IMR-90 (cell line): ENCODE measurements around the gene FAM186B. TPM values are rescaled to one million over a fixed set of nuclear protein-coding genes. Genes with fewer than 3 reads are reported as not detected.

Experiments
- ATAC-seq: fragments of 200-7000 bp; cut with Tn5 transposase; 2 replicates; pipeline ENCODE4 v1.9.1; 2020; ENCODE audit warnings: low read depth, mild to moderate bottlenecking, moderate library complexity
- BruUV-seq: library from RNA; stranded (reverse); fragments of 400-500 nt; replicated peaks from 2 replicates; lab custom pipeline; 2021; lab: Mats Ljungman, UMichigan
- CTCF ChIA-PET: fragments of 300-600 bp; formaldehyde crosslinking; extraction: SDS; loops from one replicate; lab custom pipeline; 2021; ENCODE audit warnings: antibody characterized with exemption; lab: Yijun Ruan, JAX
- POLR2A ChIA-PET: fragments of 300-600 bp; sonication (Branson Sonifier 250); formaldehyde crosslinking; loops from one replicate; lab custom pipeline; 2022; ENCODE audit warnings: antibody characterized with exemption; ENCODE audit not compliant: unreplicated experiment; lab: Charles Lee
- DNase-seq: peaks from one replicate; pipeline ENCODE4 v3.0.0; 2013
- H2AFZ ChIP-seq: replicated peaks from 2 replicates; pipeline ENCODE3; 2013; ENCODE audit warnings: low read length, mild to moderate bottlenecking; ENCODE audit not compliant: poor library complexity
- H2AK5ac ChIP-seq: 2 replicates; pipeline ENCODE4 v1.6.1; 2013; ENCODE audit warnings: low read depth, low read length, inconsistent platforms
- H2AK9ac ChIP-seq: replicated peaks from 2 replicates; pipeline ENCODE3; 2013; ENCODE audit warnings: mild to moderate bottlenecking, low read depth, low read length, moderate library complexity; ENCODE audit not compliant: poor library complexity
- H2BK120ac ChIP-seq: 2 replicates; pipeline ENCODE4 v1.6.1; 2013; ENCODE audit warnings: low read depth, low read length, inconsistent platforms
- H2BK15ac ChIP-seq: 3 replicates; pipeline ENCODE4 v1.6.1; 2013; ENCODE audit warnings: low read depth, low read length, inconsistent platforms
- H2BK20ac ChIP-seq: 2 replicates; pipeline ENCODE4 v1.6.1; 2013; ENCODE audit warnings: low read depth, mild to moderate bottlenecking, inconsistent platforms, low read length, moderate library complexity
- H2BK5ac ChIP-seq: 2 replicates; pipeline ENCODE4 v1.6.1; 2013; ENCODE audit warnings: mild to moderate bottlenecking, low read depth, low read length, inconsistent platforms; ENCODE audit not compliant: poor library complexity, severe bottlenecking
- H3K14ac ChIP-seq: replicated peaks from 2 replicates; pipeline ENCODE4 v1.6.1; 2013; ENCODE audit warnings: low read depth, low read length, inconsistent platforms
- H3K18ac ChIP-seq: 2 replicates; pipeline ENCODE4 v1.6.1; 2013; ENCODE audit warnings: low read depth, low read length, control low read depth
- H3K23ac ChIP-seq: 2 replicates; pipeline ENCODE4 v1.6.1; 2013; ENCODE audit warnings: low read depth, low read length, inconsistent platforms
- H3K27ac ChIP-seq: 2 replicates; pipeline ENCODE4 v1.5.1; 2013; ENCODE audit warnings: mild to moderate bottlenecking, control low read depth, low read length; ENCODE audit not compliant: insufficient read depth
- H3K27me3 ChIP-seq: 2 replicates; pipeline ENCODE4 v1.6.1; 2013; ENCODE audit warnings: low read length; ENCODE audit not compliant: control insufficient read depth, insufficient read depth
- H3K36me3 ChIP-seq: 2 replicates; pipeline ENCODE4 v1.6.1; 2013; ENCODE audit warnings: low read length, mixed read lengths; ENCODE audit not compliant: control insufficient read depth, insufficient read depth
- H3K4ac ChIP-seq: 2 replicates; pipeline ENCODE4 v1.6.1; 2013; ENCODE audit warnings: low read depth, low read length, inconsistent platforms
- H3K4me1 ChIP-seq: 2 replicates; pipeline ENCODE4 v1.6.1; 2013; ENCODE audit warnings: low read length, mixed read lengths; ENCODE audit not compliant: control insufficient read depth, insufficient read depth
- H3K4me2 ChIP-seq: 2 replicates; pipeline ENCODE4 v1.6.1; 2013; ENCODE audit warnings: low read depth, mild to moderate bottlenecking, control low read depth, low read length, moderate library complexity
- H3K4me3 ChIP-seq: 2 replicates; pipeline ENCODE4 v1.5.1; 2013; ENCODE audit warnings: low read depth, mild to moderate bottlenecking, control low read depth, low read length, moderate library complexity; ENCODE audit not compliant: insufficient read depth
- H3K56ac ChIP-seq: 2 replicates; pipeline ENCODE4 v1.6.1; 2013; ENCODE audit warnings: low read length, inconsistent platforms; ENCODE audit not compliant: insufficient read depth; ENCODE audit errors: extremely low read depth
- H3K79me1 ChIP-seq, 2 experiments: 2 replicates each; pipeline ENCODE4 v1.6.1; 2013; ENCODE audit warnings: low read length in 2 of 2, inconsistent platforms in 1 of 2, low read depth in 1 of 2
- H3K9ac ChIP-seq: 2 replicates; pipeline ENCODE4 v1.6.1; 2013; ENCODE audit warnings: low read depth, low read length, control low read depth
- H3K9me1 ChIP-seq: 2 replicates; pipeline ENCODE4 v1.6.1; 2013; ENCODE audit warnings: low read length, inconsistent platforms; ENCODE audit not compliant: insufficient read depth
- H3K9me3 ChIP-seq: 2 replicates; pipeline ENCODE4 v1.6.1; 2013; ENCODE audit warnings: low read length; ENCODE audit not compliant: control insufficient read depth, insufficient read depth
- H4K20me1 ChIP-seq: 2 replicates; pipeline ENCODE4 v1.6.1; 2013; ENCODE audit warnings: low read length, inconsistent platforms; ENCODE audit not compliant: insufficient read depth
- H4K5ac ChIP-seq: 2 replicates; pipeline ENCODE4 v1.6.1; 2013; ENCODE audit warnings: mild to moderate bottlenecking, low read depth, low read length, control low read depth
- H4K8ac ChIP-seq, 2 experiments: 2 replicates each; pipeline ENCODE4 v1.6.1; 2013; ENCODE audit warnings: low read depth in 2 of 2, low read length in 2 of 2, control low read depth in 1 of 2, inconsistent platforms in 1 of 2
- H4K91ac ChIP-seq: 2 replicates; pipeline ENCODE4 v1.6.1; 2013; ENCODE audit warnings: low read depth, low read length, inconsistent platforms; ENCODE audit not compliant: insufficient read depth
- BHLHE40 ChIP-seq: fragments of 150-350 bp; IDR thresholded peaks from 2 replicates; pipeline ENCODE4 v1.6.1; 2016; ENCODE audit warnings: mild to moderate bottlenecking, low read depth, low read length
- CEBPB ChIP-seq: IDR thresholded peaks from 2 replicates; pipeline ENCODE4 v1.6.1; 2012; ENCODE audit warnings: low read depth, low read length, improper control_type of control experiment
- CHD1 ChIP-seq: IDR thresholded peaks from 2 replicates; pipeline ENCODE4 v1.6.1; 2012; ENCODE audit warnings: low read depth, low read length, improper control_type of control experiment
- FOS ChIP-seq: fragments of 150-350 bp; IDR thresholded peaks from 2 replicates; pipeline ENCODE4 v1.6.1; 2016; ENCODE audit warnings: low read depth, low read length
- MAFK ChIP-seq: IDR thresholded peaks from 2 replicates; pipeline ENCODE4 v1.6.1; 2012; ENCODE audit warnings: low read depth, low read length, improper control_type of control experiment
- MAZ ChIP-seq: IDR thresholded peaks from 2 replicates; pipeline ENCODE4 v1.6.1; 2012; ENCODE audit warnings: low read depth, mild to moderate bottlenecking, low read length, improper control_type of control experiment, moderate library complexity, borderline replicate concordance
- MXI1 ChIP-seq: IDR thresholded peaks from 2 replicates; pipeline ENCODE4 v1.6.1; 2012; ENCODE audit warnings: low read depth, mild to moderate bottlenecking, low read length, moderate library complexity, borderline replicate concordance
- NFE2L2 ChIP-seq: fragments of 150-350 bp; IDR thresholded peaks from 2 replicates; pipeline ENCODE4 v1.6.1; 2016; ENCODE audit warnings: low read depth, mild to moderate bottlenecking, low read length
- POLR2A ChIP-seq: IDR thresholded peaks from 2 replicates; pipeline ENCODE4 v1.6.1; 2012; ENCODE audit warnings: mild to moderate bottlenecking, low read depth, low read length
- RAD21 ChIP-seq: IDR thresholded peaks from 2 replicates; pipeline ENCODE4 v1.6.1; 2012; ENCODE audit warnings: low read length, improper control_type of control experiment
- RFX5 ChIP-seq: IDR thresholded peaks from 2 replicates; pipeline ENCODE4 v1.8.0; 2012; ENCODE audit warnings: low read depth, mild to moderate bottlenecking, low read length, moderate library complexity
- SMC3 ChIP-seq: fragments of 150-350 bp; IDR thresholded peaks from 2 replicates; pipeline ENCODE4 v1.6.1; 2016; ENCODE audit warnings: low read depth, mild to moderate bottlenecking, antibody characterized with exemption, low read length, moderate library complexity
- WGBS, 2 experiments: methylation state at CpG; one replicate each; pipeline versions ENCODE4 v1.1.5 to v1.1.7; 2013; ENCODE audit warnings: missing lambda C conversion rate in 2 of 2; ENCODE audit not compliant: insufficient read length in 1 of 2; ENCODE audit errors: extremely low coverage in 2 of 2; 5-methylcytosine and 5-hydroxymethylcytosine counted together
- dilution Hi-C: fragments of 300-500 bp; cut with HindIII; formaldehyde crosslinking; loops from one replicate; pipeline ENCODE4 v1.14.3; 2018; ENCODE audit warnings: low sequenced_read_pairs; ENCODE audit not compliant: unreplicated experiment
- in situ Hi-C: fragments of 300-500 bp; cut with MboI; formaldehyde crosslinking; loops from 3 replicates; pipeline ENCODE4 v1.14.3; 2019; ENCODE audit warnings: low sequenced_read_pairs, inconsistent platforms, mixed read lengths
- intact Hi-C: fragments of 100-400 bp; cut with micrococcal nuclease; formaldehyde crosslinking; loops from 2 replicates; pipeline ENCODE4 v1.10.0; 2022
- polyA plus RNA-seq, 3 experiments: library from polyadenylated mRNA; depleted of rRNA; stranded (reverse); fragments of >200 nt; gene quantifications; 2 replicates each; pipeline ENCODE4 v1.2.3, GENCODE V29; 2012; ENCODE audit warnings: low replicate concordance in 1 of 3
- total RNA-seq: library from RNA; depleted of rRNA; stranded (reverse); fragments of >200 nt; gene quantifications from 2 replicates; pipeline ENCODE4 v1.2.3, GENCODE V29; 2012
- TF ChIP-seq, protein P1 (sequence below): fragments of 150-350 bp; IDR thresholded peaks from 2 replicates; pipeline ENCODE4 v1.6.1; 2017; ENCODE audit warnings: mild to moderate bottlenecking, antibody characterized with exemption, low read length, low read depth
- TF ChIP-seq, protein P2 (sequence below): conservative IDR thresholded peaks from 2 replicates; pipeline ENCODE4 v1.5.1; 2012; ENCODE audit warnings: mild to moderate bottlenecking, low read depth, low read length, improper control_type of control experiment
- TF ChIP-seq, protein P3 (sequence below): fragments of 150-350 bp; IDR thresholded peaks from 2 replicates; pipeline ENCODE4 v1.6.1; 2016; ENCODE audit warnings: low read depth, mild to moderate bottlenecking, low read length, moderate library complexity, borderline replicate concordance

Gene FAM186B
- total and polyA plus RNA-seq, 2 of the 4 experiments (the other 2 are of a cell fraction): 0.10 to 0.18 TPM

DNA sequence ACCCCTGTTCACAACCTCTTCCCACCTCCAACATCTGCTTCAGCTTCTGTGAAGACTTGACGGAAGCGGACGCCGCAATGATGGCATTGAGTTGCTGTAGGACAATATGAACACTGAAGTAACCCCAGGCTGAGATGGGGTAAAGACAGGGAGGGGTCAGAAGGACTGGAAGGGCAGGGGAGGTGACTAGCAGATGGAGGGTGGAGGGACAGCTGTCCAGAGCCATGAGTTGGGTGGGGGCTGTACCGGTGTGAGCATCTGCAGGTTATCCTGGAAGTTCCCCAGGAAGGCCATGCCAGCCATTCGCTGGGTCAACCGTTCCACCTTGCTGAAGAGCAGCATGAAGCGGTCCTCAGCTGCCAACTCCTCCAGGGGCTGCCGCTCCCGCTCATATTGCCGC, 44.0 kb upstream of the FAM186B start:
- H3K56ac ChIP-seq: no peak overlapping the region
- no peaks in the 10 kb centered on the region for H3K27me3 ChIP-seq
- peaks cover 76% of the 10 kb centered on the region for H3K36me3 ChIP-seq
- H4K91ac ChIP-seq: no peak overlapping the region
- WGBS, 2 experiments: 93% methylated on average over 6 of the region's 11 CpGs; no CpG with 5 or more reads in 1 of the 2 experiments
- H3K23ac ChIP-seq: no peak overlapping the region
- H2AK9ac ChIP-seq: peak overlapping the region; percentile 13
- no peak overlapping the region for H2BK15ac ChIP-seq
- H4K5ac ChIP-seq: no peak overlapping the region
- ChIA-PET CTCF (no interaction called here), POLR2A (no interaction called here)
- H4K8ac ChIP-seq: no peak overlapping the region
- in situ Hi-C loops: no loop called here
- no peak overlapping the region for H3K4me2 ChIP-seq
- no peak overlapping the region for H3K4me3 ChIP-seq
- H2BK20ac ChIP-seq: no peak overlapping the region
- no TSS peak for BruUV-seq
- H3K18ac ChIP-seq: no peak overlapping the region
- H3K9me3 ChIP-seq: no peaks in the 10 kb centered on the region
- intact Hi-C loops: no loop called here
- 0 out of 4 replicates have a peak, but pooled peaks cover 0 to 4% of the 10 kb centered on the region in 2 experiments for H3K79me1 ChIP-seq
- no peaks in the 10 kb centered on the region for H3K4me1 ChIP-seq
- H3K14ac ChIP-seq: no peak overlapping the region
- no peak for ATAC-seq
- no peak overlapping the region for H2BK5ac ChIP-seq
- no peak overlapping the region for H3K9ac ChIP-seq
- no peak overlapping the region for H2BK120ac ChIP-seq
- no peak overlapping the region for H2AFZ ChIP-seq
- TF ChIP-seq CEBPB (no peak), RFX5 (no peak), NFE2L2 (no peak), MXI1 (no peak), FOS (no peak), MAZ (no peak), CHD1 (no peak), POLR2A (no peak), SMC3 (no peak), RAD21 (no peak), MAFK (no peak), BHLHE40 (no peak)
- TF ChIP-seq, protein P1, sequence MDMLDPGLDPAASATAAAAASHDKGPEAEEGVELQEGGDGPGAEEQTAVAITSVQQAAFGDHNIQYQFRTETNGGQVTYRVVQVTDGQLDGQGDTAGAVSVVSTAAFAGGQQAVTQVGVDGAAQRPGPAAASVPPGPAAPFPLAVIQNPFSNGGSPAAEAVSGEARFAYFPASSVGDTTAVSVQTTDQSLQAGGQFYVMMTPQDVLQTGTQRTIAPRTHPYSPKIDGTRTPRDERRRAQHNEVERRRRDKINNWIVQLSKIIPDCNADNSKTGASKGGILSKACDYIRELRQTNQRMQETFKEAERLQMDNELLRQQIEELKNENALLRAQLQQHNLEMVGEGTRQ: no peak
- TF ChIP-seq, protein P2, sequence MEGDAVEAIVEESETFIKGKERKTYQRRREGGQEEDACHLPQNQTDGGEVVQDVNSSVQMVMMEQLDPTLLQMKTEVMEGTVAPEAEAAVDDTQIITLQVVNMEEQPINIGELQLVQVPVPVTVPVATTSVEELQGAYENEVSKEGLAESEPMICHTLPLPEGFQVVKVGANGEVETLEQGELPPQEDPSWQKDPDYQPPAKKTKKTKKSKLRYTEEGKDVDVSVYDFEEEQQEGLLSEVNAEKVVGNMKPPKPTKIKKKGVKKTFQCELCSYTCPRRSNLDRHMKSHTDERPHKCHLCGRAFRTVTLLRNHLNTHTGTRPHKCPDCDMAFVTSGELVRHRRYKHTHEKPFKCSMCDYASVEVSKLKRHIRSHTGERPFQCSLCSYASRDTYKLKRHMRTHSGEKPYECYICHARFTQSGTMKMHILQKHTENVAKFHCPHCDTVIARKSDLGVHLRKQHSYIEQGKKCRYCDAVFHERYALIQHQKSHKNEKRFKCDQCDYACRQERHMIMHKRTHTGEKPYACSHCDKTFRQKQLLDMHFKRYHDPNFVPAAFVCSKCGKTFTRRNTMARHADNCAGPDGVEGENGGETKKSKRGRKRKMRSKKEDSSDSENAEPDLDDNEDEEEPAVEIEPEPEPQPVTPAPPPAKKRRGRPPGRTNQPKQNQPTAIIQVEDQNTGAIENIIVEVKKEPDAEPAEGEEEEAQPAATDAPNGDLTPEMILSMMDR: no peak
- TF ChIP-seq, protein P3, sequence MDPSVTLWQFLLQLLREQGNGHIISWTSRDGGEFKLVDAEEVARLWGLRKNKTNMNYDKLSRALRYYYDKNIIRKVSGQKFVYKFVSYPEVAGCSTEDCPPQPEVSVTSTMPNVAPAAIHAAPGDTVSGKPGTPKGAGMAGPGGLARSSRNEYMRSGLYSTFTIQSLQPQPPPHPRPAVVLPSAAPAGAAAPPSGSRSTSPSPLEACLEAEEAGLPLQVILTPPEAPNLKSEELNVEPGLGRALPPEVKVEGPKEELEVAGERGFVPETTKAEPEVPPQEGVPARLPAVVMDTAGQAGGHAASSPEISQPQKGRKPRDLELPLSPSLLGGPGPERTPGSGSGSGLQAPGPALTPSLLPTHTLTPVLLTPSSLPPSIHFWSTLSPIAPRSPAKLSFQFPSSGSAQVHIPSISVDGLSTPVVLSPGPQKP: no peak
- no peak overlapping the region for H2AK5ac ChIP-seq
- no peaks in the 10 kb centered on the region for H4K20me1 ChIP-seq
- no peak overlapping the region for H3K4ac ChIP-seq
- no peak for DNase-seq
- dilution Hi-C loops: no loop called here
- H3K27ac ChIP-seq: no peak overlapping the region
- H3K9me1 ChIP-seq: 0 out of 2 replicates have a peak, but pooled peaks cover 4% of the 10 kb centered on the region
